Mucosa of stomach (tissue), 1 donor: ENCODE results near the gene QPCT.
"Not testable (repeated sequence)": the region's sequence is repeated elsewhere in the genome, so short reads cannot be mapped to it uniquely, and the experiment has no call there.

Experiments used
- H3K27me3 ChIP-seq: one replicate; pipeline ENCODE4 v1.7.0; 2013; ENCODE audit warnings: mild to moderate bottlenecking, low read length; ENCODE audit not compliant: control insufficient read depth, insufficient read depth
- H3K36me3 ChIP-seq: one replicate; pipeline ENCODE4 v1.7.0; 2013; ENCODE audit warnings: low read length; ENCODE audit not compliant: control insufficient read depth, insufficient read depth
- H3K4me1 ChIP-seq: one replicate; pipeline ENCODE4 v1.7.0; 2013; ENCODE audit warnings: mild to moderate bottlenecking, low read length; ENCODE audit not compliant: control insufficient read depth, insufficient read depth
- H3K4me3 ChIP-seq: one replicate; pipeline ENCODE4 v1.7.0; 2013; ENCODE audit warnings: low read length
- H3K9ac ChIP-seq: one replicate; pipeline ENCODE4 v1.7.0; 2013; ENCODE audit warnings: mild to moderate bottlenecking, low read length, moderate library complexity
- H3K9me3 ChIP-seq: one replicate; pipeline ENCODE4 v1.7.0; 2013; ENCODE audit warnings: mild to moderate bottlenecking, low read length, moderate library complexity; ENCODE audit not compliant: control insufficient read depth
- donor health status: Pancreatic carcinoma.

QPCT gene

GRCh38 chr2:37366773-37367172, 22.3 kb downstream of the QPCT start:
- Histone ChIP-seq H3K4me3 (no peak overlapping the region), H3K9ac (no peak overlapping the region), H3K27me3 (no peaks in the 10 kb centered on the region), H3K9me3 (no peaks in the 10 kb centered on the region), H3K36me3 (no peaks in the 10 kb centered on the region), H3K4me1 (no peaks in the 10 kb centered on the region)

GRCh38 chr2:37367310-37367709, 22.9 kb downstream of the QPCT start:
- Histone ChIP-seq H3K9me3 (no peaks in the 10 kb centered on the region), H3K4me1 (no peaks in the 10 kb centered on the region), H3K4me3 (no peak overlapping the region), H3K9ac (no peak overlapping the region), H3K27me3 (no peaks in the 10 kb centered on the region), H3K36me3 (no peaks in the 10 kb centered on the region)

DNA sequence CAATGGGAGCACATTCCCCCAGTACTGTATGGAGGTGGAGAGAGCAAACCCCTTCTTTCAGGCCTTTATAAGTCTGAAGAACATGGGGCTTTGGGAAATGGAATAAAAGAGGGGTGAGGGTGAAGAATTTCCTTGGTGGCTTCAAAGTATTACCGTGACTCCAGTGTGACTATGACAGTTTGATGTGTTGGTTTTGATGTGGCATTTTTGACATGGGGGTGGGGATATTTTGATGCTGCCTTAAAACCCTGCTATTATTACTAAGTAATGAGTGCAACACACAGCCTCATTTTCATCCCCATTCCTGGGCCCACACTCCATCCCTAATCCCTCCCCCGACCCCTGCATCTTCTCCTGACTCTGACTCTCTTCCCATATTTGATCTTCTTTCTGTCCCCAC, 23.6 kb downstream of the QPCT start:
- Histone ChIP-seq H3K36me3 (no peaks in the 10 kb centered on the region), H3K27me3 (no peaks in the 10 kb centered on the region), H3K9ac (no peak overlapping the region), H3K4me1 (no peaks in the 10 kb centered on the region), H3K4me3 (no peak overlapping the region), H3K9me3 (no peaks in the 10 kb centered on the region)

GRCh38 chr2:37370666-37371065, 26.2 kb downstream of the QPCT start:
- H3K36me3 ChIP-seq: no peaks in the 10 kb centered on the region
- H3K27me3 ChIP-seq: no peaks in the 10 kb centered on the region
- H3K4me3 ChIP-seq: no peak overlapping the region
- no peak overlapping the region for H3K9ac ChIP-seq
- H3K9me3 ChIP-seq: no peaks in the 10 kb centered on the region
- no peaks in the 10 kb centered on the region for H3K4me1 ChIP-seq

DNA sequence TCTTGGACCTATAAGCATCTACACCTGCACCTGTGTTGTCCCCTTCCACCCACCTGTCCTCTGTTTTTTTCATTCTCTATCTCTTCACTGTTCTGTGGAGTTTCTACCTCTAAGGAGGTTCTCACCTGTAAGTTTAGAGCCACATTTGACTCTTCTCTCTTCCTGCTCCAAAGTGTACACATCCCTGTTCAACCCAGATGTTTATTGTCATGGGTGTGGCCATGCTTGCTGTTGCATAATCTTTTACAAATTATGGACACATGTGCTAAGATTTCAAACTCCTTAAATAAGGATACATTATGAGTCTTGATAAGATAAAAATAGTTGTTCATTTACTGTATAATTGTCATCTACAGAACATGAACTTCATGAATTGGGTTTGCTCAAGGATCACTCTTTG, 27.6 kb downstream of the QPCT start:
- Histone ChIP-seq H3K4me3 (no peak overlapping the region), H3K36me3 (no peaks in the 10 kb centered on the region), H3K9me3 (no peaks in the 10 kb centered on the region), H3K4me1 (no peaks in the 10 kb centered on the region), H3K27me3 (no peaks in the 10 kb centered on the region), H3K9ac (no peak overlapping the region)

- no peak overlapping the region for H3K4me3 ChIP-seq
- no peaks in the 10 kb centered on the region for H3K9me3 ChIP-seq
- H3K27me3 ChIP-seq: no peaks in the 10 kb centered on the region
- H3K9ac ChIP-seq: no peak overlapping the region
- peaks cover 5% of the 10 kb centered on the region for H3K4me1 ChIP-seq
- H3K36me3 ChIP-seq: no peaks in the 10 kb centered on the region
Measured at GRCh38 chr2:37375741-37376288, 31.4 kb downstream of the QPCT start.

DNA sequence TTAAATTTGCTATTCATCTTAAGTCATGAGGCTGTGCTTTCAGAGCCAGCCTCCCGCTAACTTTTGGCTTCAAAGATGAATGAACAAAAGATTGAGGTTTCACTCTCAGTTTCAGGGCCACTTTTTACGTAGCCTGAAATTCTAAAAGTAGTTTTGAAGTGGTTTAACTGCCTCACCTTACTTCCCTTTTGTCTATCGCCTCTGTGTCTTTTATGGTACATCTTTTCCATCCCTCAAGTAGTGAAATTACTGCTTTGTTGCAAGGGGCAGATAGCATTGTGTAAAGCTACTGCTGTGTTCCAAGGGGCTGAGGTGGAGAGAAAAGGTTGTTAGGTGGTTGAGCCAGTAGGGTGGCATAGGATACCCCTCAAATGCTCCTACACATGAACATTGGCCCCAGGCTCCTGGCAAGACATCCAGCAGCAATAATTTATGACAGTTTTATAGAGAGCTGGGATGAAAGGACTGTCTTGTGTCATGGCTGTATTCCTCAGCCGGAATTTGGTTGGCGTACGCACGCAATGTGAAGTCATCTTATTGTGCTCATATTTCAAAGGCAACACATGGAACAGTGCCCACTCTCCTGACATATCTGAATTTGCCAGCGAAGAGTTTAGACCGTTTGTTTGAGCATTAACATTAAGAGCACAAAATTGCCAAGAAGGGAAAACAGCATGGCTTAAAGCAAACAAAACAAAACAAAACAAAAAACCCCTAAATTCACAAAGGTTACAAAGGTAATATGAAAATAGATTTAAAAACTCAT, 32.2 kb downstream of the QPCT start:
- Histone ChIP-seq H3K4me1 (peaks cover 5% of the 10 kb centered on the region), H3K9me3 (no peaks in the 10 kb centered on the region), H3K36me3 (no peaks in the 10 kb centered on the region), H3K9ac (no peak overlapping the region), H3K27me3 (no peaks in the 10 kb centered on the region), H3K4me3 (no peak overlapping the region)

DNA sequence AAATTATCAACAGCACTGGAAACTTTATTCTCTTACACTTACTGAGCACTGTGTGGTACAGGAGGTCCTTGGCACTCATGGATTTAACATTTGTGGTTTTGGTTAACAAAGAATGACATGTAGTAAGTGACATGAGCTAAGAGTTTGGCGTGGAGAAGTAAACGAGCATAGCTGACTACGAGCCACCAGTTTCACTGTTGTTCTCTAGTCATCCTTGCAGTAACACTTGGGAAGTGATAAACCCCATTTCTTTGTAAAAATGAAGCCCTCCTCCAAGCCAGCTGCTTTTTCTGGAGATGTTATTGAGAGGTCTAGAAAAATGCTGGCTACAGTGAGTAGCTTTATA, 32.7 kb downstream of the QPCT start:
- Histone ChIP-seq H3K36me3 (no peaks in the 10 kb centered on the region), H3K4me3 (no peak overlapping the region), H3K9ac (no peak overlapping the region), H3K4me1 (peaks cover 5% of the 10 kb centered on the region), H3K9me3 (no peaks in the 10 kb centered on the region), H3K27me3 (no peaks in the 10 kb centered on the region)

GRCh38 chr2:37378411-37378810, 34.0 kb downstream of the QPCT start:
- H3K4me3 ChIP-seq: no peak overlapping the region
- no peaks in the 10 kb centered on the region for H3K27me3 ChIP-seq
- H3K9me3 ChIP-seq: no peaks in the 10 kb centered on the region
- H3K36me3 ChIP-seq: no peaks in the 10 kb centered on the region
- peaks cover 5% of the 10 kb centered on the region for H3K4me1 ChIP-seq
- no peak overlapping the region for H3K9ac ChIP-seq

GRCh38 chr2:37379881-37380296, 35.5 kb downstream of the QPCT start:
- H3K36me3 ChIP-seq: no peaks in the 10 kb centered on the region
- H3K9me3 ChIP-seq: no peaks in the 10 kb centered on the region

GRCh38 chr2:37380787-37381186, 36.4 kb downstream of the QPCT start:
- H3K27me3 ChIP-seq, H3K9me3 ChIP-seq, H3K4me3 ChIP-seq, H3K9ac ChIP-seq, H3K4me1 ChIP-seq, H3K36me3 ChIP-seq: not testable (repeated sequence)

More at GRCh38 chr2:37379881-37380296, 35.5 kb downstream of the QPCT start:
- no peak overlapping the region for H3K9ac ChIP-seq
- no peak overlapping the region for H3K4me3 ChIP-seq
- H3K4me1 ChIP-seq: peaks cover 5% of the 10 kb centered on the region
- no peaks in the 10 kb centered on the region for H3K27me3 ChIP-seq

DNA sequence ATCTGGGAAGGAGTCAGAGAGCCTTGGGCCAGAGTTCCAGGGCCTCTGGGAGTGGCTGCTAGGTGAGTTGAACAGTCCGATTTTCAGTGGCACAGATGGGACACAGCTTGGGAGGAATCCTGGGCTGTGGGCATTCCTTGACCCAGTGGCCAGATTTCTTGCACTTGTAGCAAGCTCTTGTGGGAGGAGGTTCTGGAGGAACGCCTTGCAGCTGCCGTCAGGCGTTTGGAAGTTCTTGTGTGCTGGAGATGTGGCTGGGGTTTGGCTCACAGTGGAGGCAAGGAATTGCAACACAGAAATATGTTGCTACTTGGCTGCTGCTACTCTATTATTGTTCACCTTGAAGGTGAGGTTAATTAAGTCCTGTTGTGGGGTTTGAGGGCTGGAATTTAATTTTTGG, 39.8 kb downstream of the QPCT start:
- H3K27me3 ChIP-seq, H3K9ac ChIP-seq, H3K4me1 ChIP-seq, H3K4me3 ChIP-seq, H3K36me3 ChIP-seq, H3K9me3 ChIP-seq: not testable (repeated sequence)
